Ovary (tissue), 9 donors: ENCODE data around the gene KCTD13. TPM values are rescaled to one million over a fixed set of nuclear protein-coding genes. Genes with fewer than 3 reads are reported as not detected.

Experiments used
- DNase-seq, 5 donors: peaks; one replicate each; pipeline ENCODE4 v3.0.0-alpha.2; 2019 to 2020
- H3K27ac ChIP-seq, 2 donors: fragments of 200-600 bp; one replicate each; pipeline versions ENCODE4 v1.5.1 to v1.8.0; 2019 to 2022
- H3K27me3 ChIP-seq: fragments of 200-600 bp; one replicate; pipeline ENCODE4 v1.8.0; 2022
- H3K36me3 ChIP-seq: fragments of 200-600 bp; sonication (generic); one replicate; pipeline ENCODE4 v1.5.1; 2019
- H3K4me1 ChIP-seq: one replicate; pipeline ENCODE4 v1.8.1; 2013; ENCODE audit warnings: mild to moderate bottlenecking, moderate library complexity; ENCODE audit not compliant: insufficient read depth
- H3K4me3 ChIP-seq: fragments of 200-600 bp; sonication (generic); one replicate; pipeline ENCODE4 v1.5.1; 2017
- H3K9me3 ChIP-seq, 2 donors: fragments of 200-600 bp in 1 of 2; sonication (generic) in 1 of 2; one replicate each; pipeline versions ENCODE4 v1.5.1 to v1.8.1; 2013 to 2019; ENCODE audit warnings: mild to moderate bottlenecking in 1 of 2, moderate library complexity in 1 of 2
- EP300 ChIP-seq: sonication (generic); formaldehyde crosslinking; IDR thresholded peaks from one replicate; pipeline ENCODE4 v1.6.1; 2017; ENCODE audit warnings: antibody characterized with exemption
- POLR2A ChIP-seq: fragments of 450-650 bp; IDR thresholded peaks from one replicate; pipeline ENCODE4 v1.6.1; 2017; ENCODE audit warnings: antibody characterized with exemption, mild to moderate bottlenecking, moderate library complexity
- WGBS, 3 donors: extraction: QIAGEN DNeasy Blood & Tissue Kit in 1 of 3; methylation state at CpG; one replicate each; pipeline versions ENCODE4 v1.1.5 to v1.1.7; 2013 to 2017; 5-methylcytosine and 5-hydroxymethylcytosine counted together
- intact Hi-C, 4 donors: fragments of 100-400 bp; cut with DNase I; formaldehyde crosslinking; loops; one replicate each; pipeline versions ENCODE4 v1.11.0 to v1.15.1; 2022 to 2023
- polyA plus RNA-seq, 2 donors: library from polyadenylated mRNA; stranded (reverse); fragments of 200-250 nt in 1 of 2; fragments of 350-450 nt in 1 of 2; fragmentation: Illumina TruSeq in 1 of 2; extraction: RNeasy Lipid Tissue Mini Kit (QIAGEN cat#74804) in 1 of 2; gene quantifications; one replicate each; pipeline ENCODE4 v1.2.3, GENCODE V29; 2013 to 2014
- total RNA-seq, 7 donors: library from RNA; depleted of rRNA in 2 of 7; stranded (reverse); fragments of >200 nt in 2 of 7; fragmentation: NEBNext Ultra II Directional in 3 of 7; extraction: Animal tissue kit (Norgen Biotek cat#: 25700) in 3 of 7; gene quantifications; one replicate each; pipeline versions ENCODE4 v1.1.0 to v1.2.4, GENCODE V29; 2016 to 2023
- TF ChIP-seq, protein P1 (sequence below), 3 donors: fragments of 450-650 bp in 2 of 3; fragments of 200-600 bp in 1 of 3; IDR thresholded peaks; one replicate each; pipeline versions ENCODE4 v1.5.1 to v1.8.0; 2016 to 2022; ENCODE audit warnings: antibody characterized with exemption in 3 of 3, mild to moderate bottlenecking in 1 of 3
- donor health status: DM: no; HTN: no; CAD: no; lungs with moderate emphysema.
- donor health status: DM: no; HTN: no; CAD: no.
- donor health status: Bipolar disorder and iron deficiency.
- donor health status: DM: yes; HTN: yes; CAD: no.
- donor health status: DM: no; HTN: no; CAD: no.
- donor health status: DM: yes; HTN: yes; CAD: no.

The KCTD13 gene
- total and polyA plus RNA-seq, 9 donors = 7.0 to 36.8 (median 23.3) TPM

DNA sequence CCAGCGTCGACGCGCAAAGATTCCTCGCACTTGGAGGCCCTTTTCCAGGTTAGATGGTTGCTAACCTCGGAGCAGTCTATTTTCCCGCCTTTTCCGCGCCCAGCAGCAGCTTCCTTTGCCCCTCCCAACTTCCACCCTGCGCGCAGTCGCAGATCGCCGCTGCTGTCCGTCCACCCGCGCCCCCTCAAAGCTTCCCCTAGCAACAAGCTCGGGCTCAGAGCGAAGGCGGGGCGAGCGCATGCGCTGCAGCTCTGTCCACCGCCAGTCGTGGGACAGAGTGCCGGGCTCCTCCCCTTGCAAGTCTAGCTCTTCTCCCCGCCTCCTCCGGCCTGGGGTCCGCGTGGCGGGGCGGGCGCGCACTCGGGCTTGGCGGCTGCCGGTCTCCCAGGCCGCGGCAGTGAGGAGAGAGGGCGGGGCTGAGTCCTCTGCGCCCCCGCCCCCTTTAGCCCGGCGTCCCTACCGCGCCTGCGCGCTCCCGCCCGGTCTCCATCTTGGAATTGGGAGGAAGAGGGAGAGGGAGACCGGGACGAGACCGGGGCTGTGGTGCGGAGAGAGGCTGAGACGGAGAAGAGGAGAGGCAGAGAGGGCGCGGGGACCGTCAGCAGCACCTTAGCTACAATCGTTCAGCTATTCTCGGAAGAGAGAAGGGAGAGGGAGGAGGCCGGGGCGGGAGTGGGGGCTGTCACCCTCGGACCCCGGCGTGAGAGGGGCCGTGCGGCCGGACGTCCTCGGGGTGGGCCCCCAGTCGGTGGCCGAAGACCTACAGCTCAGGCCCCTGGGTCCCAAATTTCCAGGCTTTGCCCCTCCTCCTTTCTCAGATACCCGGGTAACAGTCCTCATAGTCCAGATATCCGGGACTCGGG lies 47.6 kb upstream of the KCTD13 start, which contains the start of gene TAOK2:
Gene TAOK2 (plus strand): TSS at position 485 of the 863 bp plus-strand sequence. CDS start 3,905 bp downstream, outside the sequence.
- DNase-seq = peak; percentile 98 to 99 (median 99)
- 2 to 3% (median 2%) methylated on average over 75 of the region's 75 CpGs for WGBS, 3 donors
- H3K9me3 ChIP-seq = no peaks in the 10 kb centered on the region
- peak within 1 kb of the TSS; percentile 87 for H3K4me3 ChIP-seq
- H3K27ac ChIP-seq = peak within 1 kb of the TSS; percentile 82 to 86
- H3K36me3 ChIP-seq = no peaks in the 10 kb centered on the region
- intact Hi-C loops = no loop called here
- peaks cover 13% of the 10 kb centered on the region for H3K4me1 ChIP-seq
- H3K27me3 ChIP-seq = no peaks in the 10 kb centered on the region
- TF ChIP-seq, protein P1, sequence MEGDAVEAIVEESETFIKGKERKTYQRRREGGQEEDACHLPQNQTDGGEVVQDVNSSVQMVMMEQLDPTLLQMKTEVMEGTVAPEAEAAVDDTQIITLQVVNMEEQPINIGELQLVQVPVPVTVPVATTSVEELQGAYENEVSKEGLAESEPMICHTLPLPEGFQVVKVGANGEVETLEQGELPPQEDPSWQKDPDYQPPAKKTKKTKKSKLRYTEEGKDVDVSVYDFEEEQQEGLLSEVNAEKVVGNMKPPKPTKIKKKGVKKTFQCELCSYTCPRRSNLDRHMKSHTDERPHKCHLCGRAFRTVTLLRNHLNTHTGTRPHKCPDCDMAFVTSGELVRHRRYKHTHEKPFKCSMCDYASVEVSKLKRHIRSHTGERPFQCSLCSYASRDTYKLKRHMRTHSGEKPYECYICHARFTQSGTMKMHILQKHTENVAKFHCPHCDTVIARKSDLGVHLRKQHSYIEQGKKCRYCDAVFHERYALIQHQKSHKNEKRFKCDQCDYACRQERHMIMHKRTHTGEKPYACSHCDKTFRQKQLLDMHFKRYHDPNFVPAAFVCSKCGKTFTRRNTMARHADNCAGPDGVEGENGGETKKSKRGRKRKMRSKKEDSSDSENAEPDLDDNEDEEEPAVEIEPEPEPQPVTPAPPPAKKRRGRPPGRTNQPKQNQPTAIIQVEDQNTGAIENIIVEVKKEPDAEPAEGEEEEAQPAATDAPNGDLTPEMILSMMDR (IDR thresholded peaks at IDR 0.05) = no peak
- no peak for TF ChIP-seq EP300
- TF ChIP-seq POLR2A = peak; percentile 90

DNA sequence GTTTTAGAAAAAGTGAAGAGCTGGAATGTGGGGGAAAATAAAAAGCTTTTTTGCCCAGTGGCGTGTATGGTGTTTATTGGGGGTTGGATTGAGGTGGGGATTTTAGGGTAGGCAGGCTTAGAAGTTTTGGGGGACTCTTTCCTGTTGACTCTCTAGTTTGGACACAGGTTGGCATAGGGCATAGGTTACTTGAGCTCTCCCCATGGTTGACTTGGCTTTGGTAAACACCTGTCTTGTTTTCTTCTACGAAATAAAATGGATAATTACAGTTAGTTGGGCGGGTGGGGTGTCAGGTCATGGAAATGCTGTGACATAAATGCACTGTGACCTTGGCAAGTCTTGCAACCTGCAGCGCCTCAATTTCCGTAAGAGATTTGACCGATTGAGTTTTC lies 47.0 kb upstream of the KCTD13 start:
- no peak for DNase-seq
- peak overlapping the region in 1 of 2 donors; percentile 82 for H3K27ac ChIP-seq
- no peak overlapping the region for H3K4me3 ChIP-seq
- H3K9me3 ChIP-seq = no peaks in the 10 kb centered on the region
- intact Hi-C loops = no loop called here
- H3K27me3 ChIP-seq = no peaks in the 10 kb centered on the region
- H3K4me1 ChIP-seq = peaks cover 13% of the 10 kb centered on the region
- no peaks in the 10 kb centered on the region for H3K36me3 ChIP-seq
- 61 to 70% (median 65%) methylated on average over 6 of the region's 6 CpGs for WGBS, 3 donors
- TF ChIP-seq POLR2A = no peak
- no peak for TF ChIP-seq EP300
- TF ChIP-seq, protein P1 (IDR thresholded peaks at IDR 0.05) = no peak

DNA sequence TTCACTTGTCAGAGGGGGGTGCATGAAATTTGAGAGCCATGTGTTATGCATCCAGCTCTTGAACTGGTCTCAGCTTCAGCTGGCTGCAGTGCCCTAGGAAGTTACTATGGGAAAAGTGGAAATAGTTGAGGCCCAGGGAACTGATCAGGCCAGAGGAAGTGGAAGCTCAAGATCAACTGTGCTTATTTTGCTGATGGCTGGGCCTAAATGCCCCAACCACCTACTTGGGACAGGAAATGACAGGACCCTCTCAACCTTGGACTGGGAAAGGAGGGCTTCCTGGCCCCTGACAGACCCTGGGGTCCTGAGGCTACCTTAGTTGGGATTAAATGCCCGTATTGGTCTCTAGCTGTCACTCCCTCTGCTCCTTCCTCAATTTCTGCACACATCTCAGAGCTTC lies 46.5 kb upstream of the KCTD13 start:
- intact Hi-C loops = no loop called here
- Histone ChIP-seq H3K4me3 (no peak overlapping the region), H3K9me3 (no peaks in the 10 kb centered on the region), H3K4me1 (peaks cover 13% of the 10 kb centered on the region), H3K27me3 (no peaks in the 10 kb centered on the region), H3K27ac (no peak overlapping the region), H3K36me3 (no peaks in the 10 kb centered on the region)
- TF ChIP-seq, protein P1 (IDR thresholded peaks at IDR 0.05) = no peak
- no peak for TF ChIP-seq POLR2A
- TF ChIP-seq EP300 = no peak
- WGBS, 3 donors = 92 to 100% (median 100%) methylated on average over 1 of the region's 1 CpG
- no peak for DNase-seq

DNA sequence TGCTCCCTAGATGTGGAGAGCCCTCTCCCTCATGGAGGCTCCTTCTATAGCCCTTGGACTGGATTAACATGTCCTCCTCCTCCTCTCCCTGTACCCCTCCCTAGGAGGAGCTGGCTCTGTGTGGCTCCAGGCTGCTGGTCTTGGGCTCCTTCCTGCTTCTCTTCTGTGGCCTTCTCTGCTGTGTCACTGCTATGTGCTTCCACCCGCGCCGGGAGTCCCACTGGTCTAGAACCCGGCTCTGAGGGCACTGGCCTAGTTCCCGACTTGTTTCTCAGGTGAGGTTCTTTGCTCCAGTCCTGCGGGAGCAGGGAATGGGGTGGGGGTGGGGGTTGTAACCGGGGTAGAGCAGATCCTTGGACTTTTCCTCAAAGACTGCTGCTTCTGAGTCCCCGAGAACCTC lies 45.3 kb upstream of the KCTD13 start:
- no peak overlapping the region for H3K27ac ChIP-seq
- no peaks in the 10 kb centered on the region for H3K27me3 ChIP-seq
- H3K4me1 ChIP-seq = peaks cover 8% of the 10 kb centered on the region
- TF ChIP-seq, protein P1 (IDR thresholded peaks at IDR 0.05) = no peak
- no peak for TF ChIP-seq EP300
- no peak for TF ChIP-seq POLR2A
- intact Hi-C loops = no loop called here
- no peaks in the 10 kb centered on the region for H3K36me3 ChIP-seq
- H3K9me3 ChIP-seq = no peaks in the 10 kb centered on the region
- peak in 1 of 5 donors; percentile 29 for DNase-seq
- H3K4me3 ChIP-seq = no peak overlapping the region
- 84 to 90% (median 90%) methylated on average over 8 of the region's 8 CpGs for WGBS, 3 donors
